Measurements from ENCODE around the gene TENM4.
"Not testable (repeated sequence)": the region's sequence is repeated elsewhere in the genome, so short reads cannot be mapped to it uniquely, and the experiment has no call there.

The TENM4 gene

DNA sequence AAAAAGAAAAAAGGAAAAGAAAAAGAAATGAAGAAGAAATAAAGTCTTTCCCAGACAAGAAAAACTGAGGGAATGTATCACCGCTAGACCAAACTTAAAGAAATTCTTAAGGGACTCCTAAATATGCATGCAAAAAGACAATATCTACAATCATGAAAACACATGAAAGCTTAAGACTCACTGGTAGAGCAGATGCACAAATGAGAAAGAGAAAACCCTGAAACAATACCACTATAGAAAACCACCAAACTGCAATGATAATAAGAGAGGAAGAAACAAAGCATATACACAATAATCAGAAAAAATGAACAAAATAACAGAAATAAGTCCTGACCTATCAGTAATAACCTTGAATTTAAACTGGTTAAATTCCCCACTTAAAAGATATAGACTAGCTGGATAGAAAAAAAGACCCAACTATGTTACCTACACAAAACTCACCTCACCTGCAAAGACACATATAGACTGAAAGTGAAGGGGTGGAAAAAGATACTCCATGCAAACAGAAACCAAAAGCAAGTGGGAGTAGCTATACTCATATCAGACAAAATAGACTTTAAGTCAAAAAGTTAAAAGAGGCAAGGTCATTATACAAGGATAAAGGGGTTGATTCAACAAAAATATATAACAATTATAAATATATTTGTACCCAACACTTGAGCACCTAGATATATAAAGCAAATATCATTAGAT lies 804.9 kb downstream of the TENM4 start:
- no peak for DNase-seq (ENCODE audit: low read depth)

DNA sequence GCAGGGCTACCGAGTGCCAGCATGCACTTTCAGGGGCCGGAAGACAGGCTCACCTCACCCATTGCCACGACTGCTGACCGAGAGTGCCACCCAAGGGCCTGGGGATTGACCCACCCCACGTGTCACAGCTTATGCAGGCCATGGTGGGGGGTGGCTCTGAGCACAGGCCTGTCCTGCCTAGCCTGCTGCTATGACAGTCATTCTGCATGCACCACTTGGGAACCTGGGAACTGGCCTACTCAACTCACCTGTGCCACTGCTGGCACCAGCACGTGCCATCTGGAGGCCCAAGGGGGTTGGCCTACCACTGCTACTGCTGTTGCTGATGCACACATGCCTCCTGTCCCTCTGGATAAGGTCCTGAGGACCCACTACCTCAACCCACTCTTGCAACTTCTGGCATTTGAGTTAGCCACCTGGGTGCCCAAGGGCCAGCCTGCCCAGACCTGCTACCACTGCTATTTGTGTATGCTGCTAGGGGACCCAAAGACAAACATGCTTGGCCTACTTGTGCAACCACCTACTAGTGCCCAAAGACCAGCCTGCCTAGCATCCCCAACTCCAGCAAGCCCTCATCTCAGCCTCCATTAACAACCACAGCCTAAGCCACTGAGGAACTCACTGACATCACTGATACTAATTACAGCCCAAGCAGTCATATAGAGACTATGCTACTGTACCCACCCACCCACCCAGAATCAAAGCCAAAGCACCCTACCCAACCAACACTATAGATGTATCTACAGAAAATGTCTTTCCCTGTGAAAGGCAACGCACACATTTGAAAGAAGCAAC lies 807.1 kb downstream of the TENM4 start:
- no peak for DNase-seq (ENCODE audit: low read depth)

DNA sequence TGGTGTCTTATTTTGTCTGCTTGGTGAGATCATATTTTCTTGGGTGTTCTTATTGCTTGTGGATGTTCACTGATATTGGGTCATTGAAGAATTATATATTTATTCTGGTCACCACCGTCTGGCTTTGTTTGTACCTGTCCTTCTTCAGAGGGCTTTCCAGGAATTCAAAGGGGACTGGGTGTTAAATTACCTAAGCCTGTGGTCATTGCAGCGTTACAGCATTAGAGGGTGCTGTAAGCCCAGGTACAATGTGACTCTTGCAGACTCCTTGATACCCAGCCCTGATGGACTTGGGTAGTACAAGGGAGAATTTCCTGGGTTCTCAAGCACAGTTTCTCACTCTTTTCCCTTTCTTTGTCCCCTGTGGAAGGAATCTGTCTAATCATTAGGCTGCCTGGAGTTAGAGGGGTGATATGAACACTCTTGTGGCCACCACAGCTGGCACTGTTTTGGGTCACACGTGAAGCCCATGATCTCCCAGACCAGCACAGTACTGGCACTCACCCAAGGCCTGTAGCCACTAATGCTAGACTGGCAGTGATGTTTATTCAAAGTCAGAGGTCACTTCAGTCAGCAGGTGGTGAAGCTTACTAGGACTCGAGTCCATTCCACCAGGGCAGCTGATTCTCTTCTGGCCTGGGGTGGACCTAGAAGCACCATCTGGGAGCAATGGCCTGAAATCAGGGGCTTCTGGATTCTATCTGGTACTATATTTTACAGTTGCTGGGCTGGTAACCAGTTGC lies 810.1 kb downstream of the TENM4 start:
- DNase-seq (ENCODE audit: low read depth): no peak

DNA sequence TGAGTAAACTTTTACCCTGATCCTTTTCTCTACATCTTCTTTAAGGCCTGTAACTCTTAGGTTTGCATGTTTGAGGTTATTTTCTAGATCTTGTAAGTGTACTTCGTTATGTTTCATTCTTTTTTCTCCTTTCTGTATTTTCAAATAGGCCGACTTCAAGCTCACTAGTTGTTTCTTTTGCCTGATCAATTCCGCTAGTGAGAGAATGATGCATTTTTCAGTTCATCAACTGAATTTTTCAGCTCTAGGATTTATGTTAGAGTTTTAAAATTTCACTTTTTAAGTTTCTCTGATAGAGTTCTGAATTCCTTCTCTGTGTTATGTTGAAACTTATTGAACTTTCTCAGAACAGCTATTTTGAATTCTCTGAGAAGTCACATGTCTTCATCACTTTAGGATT lies 810.7 kb downstream of the TENM4 start:
- DNase-seq (ENCODE audit: low read depth): no peak

DNA sequence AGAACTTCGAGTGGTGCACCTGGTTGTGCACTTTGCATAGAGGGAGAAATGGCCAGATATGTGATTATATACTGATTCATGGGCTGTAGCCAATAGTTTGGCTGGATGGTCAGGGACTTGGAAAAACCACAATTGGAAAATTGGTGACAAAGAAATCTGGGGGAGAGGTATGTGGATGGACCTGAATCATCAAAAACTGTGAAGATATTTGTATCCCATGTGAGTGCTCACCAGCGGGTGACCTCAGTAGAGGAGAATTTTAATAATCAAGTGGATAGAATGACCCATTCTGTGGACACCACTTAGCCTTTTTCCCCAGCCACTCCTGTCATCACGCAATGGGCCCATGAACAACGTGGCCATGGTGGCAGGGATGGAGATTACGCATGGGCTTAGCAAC lies 818.2 kb downstream of the TENM4 start:
- no peak for DNase-seq (ENCODE audit: low read depth)

DNA sequence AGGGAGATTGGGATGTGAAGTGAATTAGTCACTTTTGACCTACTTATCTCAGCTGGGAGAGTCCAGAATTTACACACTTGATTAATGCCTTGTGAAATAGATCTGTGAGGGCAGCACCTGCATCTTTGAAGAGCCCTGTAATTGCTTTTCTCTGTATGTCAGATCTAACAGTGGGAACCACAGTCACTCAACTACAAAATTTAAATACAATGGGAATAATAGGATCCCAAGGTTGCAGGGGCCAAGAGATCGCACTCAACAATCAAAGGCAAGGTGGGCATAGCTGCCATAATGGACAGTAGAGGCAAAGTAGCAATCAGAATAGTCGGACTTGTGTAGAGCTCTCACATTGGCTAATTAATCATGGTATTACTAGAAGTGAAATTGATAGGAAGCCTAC lies 820.7 kb downstream of the TENM4 start:
- no peak for DNase-seq (ENCODE audit: low read depth)

DNA sequence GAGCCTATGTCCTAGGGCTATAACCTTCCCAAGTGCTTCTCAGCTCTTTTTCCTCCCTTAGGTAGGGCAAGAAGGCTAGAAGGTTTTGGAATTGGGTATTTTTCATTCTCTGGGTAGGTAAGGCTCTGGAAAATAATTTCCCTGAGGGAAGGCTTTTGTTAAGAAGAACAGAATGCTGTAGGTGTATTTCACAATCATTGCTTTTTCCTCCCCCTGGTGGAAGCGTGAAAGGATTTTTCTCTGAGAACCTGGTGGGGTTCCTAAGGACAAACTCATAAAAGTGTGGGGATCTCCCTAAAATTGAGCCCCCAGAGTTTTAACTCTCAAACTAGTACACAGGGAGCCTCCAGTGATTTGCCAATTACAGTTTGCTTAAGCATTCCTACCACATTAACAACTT lies 825.1 kb downstream of the TENM4 start:
- DNase-seq (ENCODE audit: low read depth): no peak

DNA sequence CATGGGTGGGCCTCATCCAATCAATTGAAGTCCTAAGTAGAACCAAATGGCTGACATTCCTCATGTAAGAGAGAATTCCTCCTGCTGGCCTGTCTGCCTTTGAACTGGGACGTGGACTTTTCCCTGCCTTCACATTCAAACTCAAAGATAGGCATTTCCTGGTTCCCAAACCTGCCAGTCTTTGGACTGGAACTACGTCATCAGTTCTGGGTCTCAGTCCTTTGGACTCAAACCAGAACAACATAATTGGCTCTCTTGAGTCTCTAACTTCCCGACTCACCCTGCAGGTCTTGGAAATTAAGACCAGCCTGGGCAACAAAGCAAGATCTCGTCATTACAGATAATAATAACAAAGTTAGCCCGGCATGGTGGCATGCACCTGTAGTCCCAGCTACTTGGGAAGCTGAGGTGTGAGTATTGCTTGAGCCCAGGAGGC lies 827.4 kb downstream of the TENM4 start:
- no peak for DNase-seq (ENCODE audit: low read depth)

DNA sequence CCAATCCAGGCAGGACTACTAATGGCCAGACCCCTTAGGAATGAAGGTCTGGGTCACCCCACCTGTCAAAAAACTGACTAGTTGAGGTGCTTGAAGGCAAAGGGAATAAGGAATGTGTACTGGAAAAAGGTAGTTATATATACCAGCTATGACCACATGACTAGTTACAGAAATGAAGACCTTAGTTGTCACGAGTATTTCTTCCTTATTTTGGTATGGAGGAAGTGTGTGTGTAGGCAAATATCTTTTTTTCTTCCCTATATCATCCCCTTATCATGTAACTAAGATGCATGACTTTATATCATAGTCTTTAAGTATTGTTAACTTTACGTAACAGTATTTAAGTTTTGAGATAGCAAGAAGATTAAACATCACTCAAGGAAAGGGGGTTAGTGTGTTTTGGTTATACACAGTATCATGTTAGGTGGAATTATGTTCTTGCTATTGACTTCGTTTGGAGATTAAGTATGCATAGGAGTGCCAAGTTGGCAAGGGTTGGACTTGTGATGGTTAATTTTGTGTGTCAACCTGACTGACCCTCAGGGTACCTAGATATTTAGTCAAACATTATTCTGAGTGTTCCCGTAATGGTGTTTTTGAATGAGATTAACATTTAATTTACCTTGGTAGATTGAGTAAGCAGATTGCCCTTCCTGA lies 828.0 kb downstream of the TENM4 start:
- DNase-seq (ENCODE audit: low read depth): no peak

DNA sequence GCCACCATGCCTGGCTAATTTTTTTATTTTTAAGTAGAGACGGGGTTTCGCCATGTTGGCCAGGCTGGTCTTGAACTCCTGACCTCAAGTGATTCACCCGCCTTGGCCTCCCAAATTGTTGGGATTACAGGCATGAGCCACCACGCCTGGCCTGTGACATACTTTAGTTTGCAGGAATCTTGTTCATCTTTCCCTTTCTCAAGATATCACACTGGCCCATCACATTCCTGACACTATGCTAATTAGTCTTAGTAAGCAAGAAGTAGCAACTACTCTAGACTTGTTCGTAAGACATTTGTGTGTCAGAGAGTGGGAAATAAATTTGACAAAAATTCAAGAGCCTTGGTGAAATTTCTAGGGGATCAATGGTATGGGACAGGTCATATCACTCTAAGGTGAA lies 831.5 kb downstream of the TENM4 start:
- DNase-seq (ENCODE audit: low read depth): not testable (repeated sequence)

DNA sequence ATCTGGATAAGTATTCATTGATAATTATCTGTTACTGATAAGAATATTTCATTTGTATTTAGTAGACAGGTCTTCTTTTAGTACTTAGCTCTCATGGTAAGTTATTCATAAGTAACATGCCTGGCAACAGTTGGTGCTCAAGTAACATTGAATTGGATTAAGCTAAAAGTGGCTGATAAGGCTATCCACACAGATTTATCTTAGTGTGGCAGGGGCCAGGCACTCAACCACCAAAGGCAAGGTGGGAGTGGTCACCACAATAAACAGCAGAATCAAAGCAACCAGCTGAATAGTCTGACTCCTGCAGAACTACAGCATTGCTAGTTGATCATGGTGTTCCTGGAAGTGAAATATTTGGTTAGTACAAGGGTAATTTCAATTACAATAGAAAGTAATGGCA lies 833.1 kb downstream of the TENM4 start:
- DNase-seq (ENCODE audit: low read depth): no peak

DNA sequence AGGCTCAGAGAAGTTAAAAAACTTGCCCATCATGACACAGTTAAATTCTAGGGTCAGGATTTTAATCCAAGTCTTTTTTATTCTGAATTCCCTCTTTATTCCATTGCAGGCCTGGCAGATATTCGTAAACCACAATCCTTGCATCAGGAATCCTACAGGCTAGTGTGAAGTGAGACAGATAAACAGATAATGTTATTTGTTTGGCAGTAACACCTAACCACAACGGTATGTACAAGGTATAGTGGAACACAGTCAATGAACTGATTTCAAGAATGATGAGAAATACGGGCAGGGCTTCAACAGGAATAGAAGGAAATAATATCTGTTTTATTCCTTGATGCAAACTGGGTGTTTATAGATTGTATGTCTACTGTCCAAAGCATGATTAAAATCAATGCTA lies 834.2 kb downstream of the TENM4 start:
- no peak for DNase-seq (ENCODE audit: low read depth)

DNA sequence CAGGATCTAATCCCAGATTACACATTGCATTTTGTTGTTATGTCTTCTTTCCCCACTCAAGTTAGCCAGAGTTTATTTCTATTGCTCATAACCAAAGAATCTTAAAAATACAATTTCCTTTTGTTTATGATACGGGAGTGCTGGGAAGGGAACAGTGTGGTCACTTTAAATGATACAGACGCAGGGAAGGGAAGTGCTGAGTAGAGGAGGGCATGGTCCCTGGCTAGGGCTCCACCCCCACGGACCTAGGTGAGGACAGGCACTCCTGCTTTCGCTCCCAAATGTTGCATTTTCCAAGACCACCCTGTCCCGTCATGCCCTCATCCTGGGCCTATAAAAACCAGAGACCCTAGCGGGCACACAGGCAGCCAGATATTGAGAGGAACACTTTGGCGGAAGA lies 835.5 kb downstream of the TENM4 start:
- no peak for DNase-seq (ENCODE audit: low read depth)

DNA sequence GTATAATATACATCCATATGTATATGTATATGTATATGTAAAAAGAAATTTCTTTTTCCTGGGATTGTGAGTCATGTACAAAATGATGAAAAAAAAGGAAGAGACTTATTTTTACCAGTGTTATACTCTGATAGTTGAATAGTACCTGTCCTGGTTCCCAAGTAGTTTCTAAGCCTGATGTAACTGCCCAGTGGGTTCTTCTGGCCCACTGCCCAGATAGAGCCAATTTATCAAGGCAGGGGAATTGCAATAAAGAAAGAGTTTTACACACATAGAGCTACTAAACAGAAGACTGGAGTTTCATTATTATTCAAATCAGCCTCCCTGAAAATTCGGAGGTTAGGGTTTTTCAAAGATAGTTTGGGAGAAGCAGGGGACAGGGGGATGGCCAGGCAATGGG lies 837.0 kb downstream of the TENM4 start:
- no peak for DNase-seq (ENCODE audit: low read depth)
